ENCODE data around the gene USP31. TPM values are rescaled to one million over a fixed set of nuclear protein-coding genes. Genes with fewer than 3 reads are reported as not detected.
"Not testable (repeated sequence)": the region's sequence is repeated elsewhere in the genome, so short reads cannot be mapped to it uniquely, and the experiment has no call there.

The USP31 gene
- polyA plus RNA-seq, 2 of the 4 experiments (the other 2 are of a cell fraction): 8.3 to 18.0 TPM

DNA sequence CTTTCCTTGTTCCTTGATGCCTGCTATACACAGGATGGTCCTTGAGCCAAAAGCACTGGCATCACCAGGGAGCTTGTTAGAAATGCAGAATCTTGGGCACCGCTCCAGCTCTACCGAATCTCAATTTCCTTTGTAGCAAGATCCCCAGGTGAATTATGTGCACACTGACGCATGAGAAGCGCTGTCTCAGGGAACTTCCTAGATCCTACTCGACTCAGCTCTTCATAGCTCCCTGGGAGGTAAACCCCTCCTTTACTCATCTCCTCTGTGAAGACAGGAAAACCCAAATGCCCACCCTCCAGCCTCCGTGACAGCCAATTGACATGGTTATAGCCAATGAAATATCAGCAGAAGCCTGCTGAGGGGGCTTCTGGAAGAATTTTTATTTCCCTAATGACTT is 4.1 kb downstream of the USP31 start:
- Histone ChIP-seq H3K4me1 (peaks cover 66% of the 10 kb centered on the region), H3K4me2 (peak overlapping the region; percentile 83), H3K9me3 (no peaks in the 10 kb centered on the region), H3K4me3 (peak overlapping the region; percentile 64; the same call in 1 of the 3 replicates), H3K27ac (peak overlapping the region; percentile 31 to 97; a peak in 4 of 6 replicates)
- ChIA-PET POLR2A (interaction anchor here (0.5 kb wide), 1 partner anchor 499 kb away, joined by 3 read pairs; no protein-coding TSS in a partner anchor), CTCF (interaction anchor here (0.7 to 1.5 kb wide), 4 partner anchors 12 to 64 kb away, joined by 3 to 4 read pairs (median 4); no protein-coding TSS in a partner anchor)
- WGBS (ENCODE audit: missing lambda C conversion rate): 62% methylated on average over 6 of the region's 6 CpGs
- TF ChIP-seq HOXB13 (CRISPR knock-in tag; IDR thresholded peaks at IDR 0.05; ENCODE audit: low read depth) (no peak), NR3C1 (IDR thresholded peaks at IDR 0.05) (no peak), RFX5 (IDR thresholded peaks at IDR 0.05) (no peak), NPAS2 (CRISPR knock-in tag; IDR thresholded peaks at IDR 0.05; ENCODE audit: borderline replicate concordance) (no peak), RAD21 (conservative IDR thresholded peaks at IDR 0.05 in 1 of 2, IDR thresholded peaks at IDR 0.05 in 1 of 2) (no peak), NFE2L2 (conservative IDR thresholded peaks at IDR 0.05; ENCODE audit: low read length) (no peak), MAZ (IDR thresholded peaks at IDR 0.05; ENCODE audit: borderline replicate concordance, low read depth, low read length) (no peak), HOXA7 (CRISPR knock-in tag; IDR thresholded peaks at IDR 0.05) (no peak), RARB (CRISPR knock-in tag; IDR thresholded peaks at IDR 0.05) (no peak), ZFP36 (IDR thresholded peaks at IDR 0.05; ENCODE audit: borderline replicate concordance, partially characterized antibody) (no peak), TP53 (CRISPR knock-in tag; IDR thresholded peaks at IDR 0.05) (no peak), MAFK (IDR thresholded peaks at IDR 0.05; ENCODE audit: partially characterized antibody) (no peak), FOSB (CRISPR knock-in tag; IDR thresholded peaks at IDR 0.05) (no peak), POLR2A (IDR thresholded peaks at IDR 0.05; ENCODE audit: low read length) (no peak), FOSL2 (IDR thresholded peaks at IDR 0.05) (no peak), FOSL2 (CRISPR knock-in tag; IDR thresholded peaks at IDR 0.05) (no peak)
- TF ChIP-seq, protein P1, sequence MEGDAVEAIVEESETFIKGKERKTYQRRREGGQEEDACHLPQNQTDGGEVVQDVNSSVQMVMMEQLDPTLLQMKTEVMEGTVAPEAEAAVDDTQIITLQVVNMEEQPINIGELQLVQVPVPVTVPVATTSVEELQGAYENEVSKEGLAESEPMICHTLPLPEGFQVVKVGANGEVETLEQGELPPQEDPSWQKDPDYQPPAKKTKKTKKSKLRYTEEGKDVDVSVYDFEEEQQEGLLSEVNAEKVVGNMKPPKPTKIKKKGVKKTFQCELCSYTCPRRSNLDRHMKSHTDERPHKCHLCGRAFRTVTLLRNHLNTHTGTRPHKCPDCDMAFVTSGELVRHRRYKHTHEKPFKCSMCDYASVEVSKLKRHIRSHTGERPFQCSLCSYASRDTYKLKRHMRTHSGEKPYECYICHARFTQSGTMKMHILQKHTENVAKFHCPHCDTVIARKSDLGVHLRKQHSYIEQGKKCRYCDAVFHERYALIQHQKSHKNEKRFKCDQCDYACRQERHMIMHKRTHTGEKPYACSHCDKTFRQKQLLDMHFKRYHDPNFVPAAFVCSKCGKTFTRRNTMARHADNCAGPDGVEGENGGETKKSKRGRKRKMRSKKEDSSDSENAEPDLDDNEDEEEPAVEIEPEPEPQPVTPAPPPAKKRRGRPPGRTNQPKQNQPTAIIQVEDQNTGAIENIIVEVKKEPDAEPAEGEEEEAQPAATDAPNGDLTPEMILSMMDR (IDR thresholded peaks at IDR 0.05): no peak
- TF ChIP-seq, protein P2, sequence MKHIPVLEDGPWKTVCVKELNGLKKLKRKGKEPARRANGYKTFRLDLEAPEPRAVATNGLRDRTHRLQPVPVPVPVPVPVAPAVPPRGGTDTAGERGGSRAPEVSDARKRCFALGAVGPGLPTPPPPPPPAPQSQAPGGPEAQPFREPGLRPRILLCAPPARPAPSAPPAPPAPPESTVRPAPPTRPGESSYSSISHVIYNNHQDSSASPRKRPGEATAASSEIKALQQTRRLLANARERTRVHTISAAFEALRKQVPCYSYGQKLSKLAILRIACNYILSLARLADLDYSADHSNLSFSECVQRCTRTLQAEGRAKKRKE (CRISPR knock-in tag; IDR thresholded peaks at IDR 0.05; ENCODE audit: low read depth): no peak
- TF ChIP-seq, protein P3, sequence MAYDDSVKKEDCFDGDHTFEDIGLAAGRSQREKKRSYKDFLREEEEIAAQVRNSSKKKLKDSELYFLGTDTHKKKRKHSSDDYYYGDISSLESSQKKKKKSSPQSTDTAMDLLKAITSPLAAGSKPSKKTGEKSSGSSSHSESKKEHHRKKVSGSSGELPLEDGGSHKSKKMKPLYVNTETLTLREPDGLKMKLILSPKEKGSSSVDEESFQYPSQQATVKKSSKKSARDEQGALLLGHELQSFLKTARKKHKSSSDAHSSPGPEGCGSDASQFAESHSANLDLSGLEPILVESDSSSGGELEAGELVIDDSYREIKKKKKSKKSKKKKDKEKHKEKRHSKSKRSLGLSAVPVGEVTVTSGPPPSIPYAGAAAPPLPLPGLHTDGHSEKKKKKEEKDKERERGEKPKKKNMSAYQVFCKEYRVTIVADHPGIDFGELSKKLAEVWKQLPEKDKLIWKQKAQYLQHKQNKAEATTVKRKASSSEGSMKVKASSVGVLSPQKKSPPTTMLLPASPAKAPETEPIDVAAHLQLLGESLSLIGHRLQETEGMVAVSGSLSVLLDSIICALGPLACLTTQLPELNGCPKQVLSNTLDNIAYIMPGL (CRISPR knock-in tag; IDR thresholded peaks at IDR 0.05; ENCODE audit: borderline replicate concordance): no peak
- TF ChIP-seq, protein P4, sequence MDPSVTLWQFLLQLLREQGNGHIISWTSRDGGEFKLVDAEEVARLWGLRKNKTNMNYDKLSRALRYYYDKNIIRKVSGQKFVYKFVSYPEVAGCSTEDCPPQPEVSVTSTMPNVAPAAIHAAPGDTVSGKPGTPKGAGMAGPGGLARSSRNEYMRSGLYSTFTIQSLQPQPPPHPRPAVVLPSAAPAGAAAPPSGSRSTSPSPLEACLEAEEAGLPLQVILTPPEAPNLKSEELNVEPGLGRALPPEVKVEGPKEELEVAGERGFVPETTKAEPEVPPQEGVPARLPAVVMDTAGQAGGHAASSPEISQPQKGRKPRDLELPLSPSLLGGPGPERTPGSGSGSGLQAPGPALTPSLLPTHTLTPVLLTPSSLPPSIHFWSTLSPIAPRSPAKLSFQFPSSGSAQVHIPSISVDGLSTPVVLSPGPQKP (IDR thresholded peaks at IDR 0.05; ENCODE audit: low read depth, low read length): no peak
- TF ChIP-seq, protein P5, sequence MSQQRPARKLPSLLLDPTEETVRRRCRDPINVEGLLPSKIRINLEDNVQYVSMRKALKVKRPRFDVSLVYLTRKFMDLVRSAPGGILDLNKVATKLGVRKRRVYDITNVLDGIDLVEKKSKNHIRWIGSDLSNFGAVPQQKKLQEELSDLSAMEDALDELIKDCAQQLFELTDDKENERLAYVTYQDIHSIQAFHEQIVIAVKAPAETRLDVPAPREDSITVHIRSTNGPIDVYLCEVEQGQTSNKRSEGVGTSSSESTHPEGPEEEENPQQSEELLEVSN (IDR thresholded peaks at IDR 0.05; ENCODE audit: borderline replicate concordance, low read depth): no peak
- no peak for DNase-seq (ENCODE audit: low read depth in 1 of 2, low spot score in 1 of 2)
- no peak for FAIRE-seq
- no peak for ATAC-seq

DNA sequence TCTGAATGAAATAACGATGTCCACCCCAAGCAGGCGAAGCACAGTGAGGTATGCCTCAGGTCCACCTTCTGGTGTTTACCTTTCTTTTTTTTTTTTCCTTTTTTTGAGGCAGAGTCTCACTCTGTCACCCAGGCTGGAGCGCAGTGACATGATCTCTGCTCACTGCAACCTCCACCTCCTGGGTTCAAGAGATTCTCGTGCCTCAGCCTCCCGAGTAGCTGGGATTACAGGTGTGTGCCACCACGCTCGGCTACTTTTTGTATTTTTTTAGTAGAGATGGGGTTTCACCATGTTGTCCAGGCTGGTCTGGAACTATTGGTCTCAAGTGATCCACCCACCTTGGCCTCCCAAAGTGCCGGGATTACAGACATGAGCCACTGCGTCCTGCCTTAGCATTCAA is 4.9 kb downstream of the USP31 start:
- H3K4me1 ChIP-seq: peaks cover 64% of the 10 kb centered on the region
- H3K4me3 ChIP-seq; ATAC-seq; POLR2A ChIA-PET; DNase-seq (ENCODE audit: low read depth in 1 of 2, low spot score in 1 of 2); H3K9me3 ChIP-seq; FAIRE-seq: not testable (repeated sequence)
- CTCF ChIA-PET: interaction anchor here (0.7 to 1.5 kb wide), 4 partner anchors 16 to 63 kb away, joined by 3 to 4 read pairs (median 4); no protein-coding TSS in a partner anchor
- H3K27ac ChIP-seq: peak overlapping the region in 1 of 2 experiments; percentile 2; a peak in 1 of 6 replicates
- 95% methylated on average over 9 of the region's 9 CpGs for WGBS (ENCODE audit: missing lambda C conversion rate)
- H3K4me2 ChIP-seq: peak overlapping the region; percentile 83

Measured in A549 (cell line).